Omental fat pad (tissue), 4 donors: Measurements from ENCODE around the gene ZNF277. TPM values are rescaled to one million over a fixed set of nuclear protein-coding genes. Genes with fewer than 3 reads are reported as not detected.

ENCODE experiments used
- ATAC-seq: fragments of 150-250 bp; one replicate; pipeline ENCODE4 v1.9.1; 2016; ENCODE audit warnings: mild to moderate bottlenecking, moderate library complexity; ENCODE audit not compliant: low FRiP score
- DNase-seq: peaks from one replicate; pipeline ENCODE4 v3.0.0-alpha.2; 2019; ENCODE audit warnings: low spot score
- CTCF ChIP-seq, 3 donors: fragments of 450-650 bp; IDR thresholded peaks; one replicate each; pipeline ENCODE4 v1.5.1; 2016 to 2017; ENCODE audit warnings: antibody characterized with exemption in 3 of 3, mild to moderate bottlenecking in 3 of 3, moderate library complexity in 2 of 3
- total RNA-seq, 4 donors: library from RNA; depleted of rRNA; stranded (reverse); fragments of >200 nt; gene quantifications; one replicate each; pipeline ENCODE4 v1.1.0, GENCODE V29; 2016

Gene ZNF277
- total RNA-seq, 4 donors from 2014 or later, result 15.9 to 24.9 (median 19.3) TPM

DNA sequence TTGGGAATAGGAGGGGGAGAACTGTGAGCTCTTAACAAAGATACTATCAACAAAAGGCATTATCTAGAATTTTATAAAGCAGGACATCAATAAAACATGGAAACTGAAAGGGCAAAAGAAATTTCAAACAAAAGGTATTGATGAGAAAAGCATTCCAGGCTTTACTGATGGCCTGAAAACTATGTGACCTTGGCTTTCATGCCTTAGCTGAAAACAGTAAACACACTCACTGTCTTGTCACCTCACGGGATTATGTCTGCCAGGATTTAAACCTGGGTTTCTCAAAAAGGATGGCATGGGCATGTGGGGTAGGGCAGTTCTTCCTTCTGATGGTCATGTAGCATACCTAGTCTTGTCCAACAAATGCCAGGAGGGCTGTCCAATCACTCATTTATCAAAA lies 23.2 kb upstream of the ZNF277 start:
- TF ChIP-seq CTCF (IDR thresholded peaks at IDR 0.05), result no peak
- ATAC-seq (no peak), DNase-seq (no peak)

GRCh38 chr7:112184455-112184854 lies 22.0 kb upstream of the ZNF277 start:
- no peak for TF ChIP-seq CTCF (IDR thresholded peaks at IDR 0.05)
- no peak for DNase-seq
- ATAC-seq, result no peak

DNA sequence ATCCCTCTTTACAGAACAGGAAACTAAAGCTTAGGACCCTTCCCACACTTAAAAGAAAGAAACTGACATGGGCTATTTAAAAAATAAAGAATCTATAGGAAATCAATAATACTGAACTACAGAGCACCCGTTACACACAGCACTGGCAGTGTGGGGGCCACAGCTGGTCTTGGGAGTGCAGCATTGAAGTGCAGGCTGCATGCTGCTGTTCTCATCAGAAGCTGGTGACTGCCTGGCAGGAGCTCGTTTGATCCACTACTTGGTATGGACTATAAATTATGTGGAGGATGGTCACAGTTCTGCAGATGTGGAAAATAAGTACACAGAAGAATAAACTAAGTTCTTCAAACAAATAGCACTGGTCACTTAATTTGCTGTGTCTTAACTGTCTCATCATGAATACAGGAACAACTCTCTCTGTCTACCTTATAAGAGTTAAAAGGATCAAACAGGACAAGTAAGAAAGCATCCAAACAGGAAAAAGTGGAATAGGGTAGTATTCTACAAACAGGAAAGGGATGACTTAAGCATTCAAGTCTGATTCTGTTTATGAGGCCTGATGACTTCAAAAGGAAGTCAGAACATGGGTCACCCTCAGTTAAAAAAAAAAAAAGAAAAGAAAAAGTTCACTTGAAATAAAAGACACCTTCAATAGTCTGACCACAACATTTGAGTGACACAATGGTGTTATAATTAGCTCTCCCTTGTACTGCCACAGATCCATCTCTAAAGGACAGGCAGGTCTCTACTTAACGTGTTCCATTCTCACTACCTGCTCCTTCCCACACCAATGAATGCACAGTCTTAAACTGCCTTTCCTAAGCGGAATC lies 21.3 kb upstream of the ZNF277 start:
- no peak for ATAC-seq

DNA sequence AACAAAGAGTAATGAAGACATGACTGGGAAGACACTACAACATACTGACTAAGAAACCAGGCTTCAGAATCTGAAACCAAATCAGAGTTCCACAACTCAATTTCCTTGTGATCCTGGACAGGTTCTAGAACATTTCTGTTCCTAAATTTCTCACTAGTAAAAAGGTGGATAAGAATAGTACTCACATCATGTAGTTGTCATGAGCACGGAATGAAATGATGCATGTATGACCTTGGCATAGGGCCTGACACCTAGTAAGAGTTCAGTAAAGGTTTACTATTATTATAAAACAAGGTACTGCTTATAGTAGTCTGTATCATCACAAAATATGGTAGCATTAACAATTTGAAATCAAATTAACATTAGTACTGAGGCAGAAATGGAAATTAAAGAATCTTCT lies 20.2 kb upstream of the ZNF277 start:
- no peak for DNase-seq
- TF ChIP-seq CTCF (IDR thresholded peaks at IDR 0.05), result no peak
- ATAC-seq, result no peak

More for the DNA sequence above, 21.3 kb upstream of the ZNF277 start:
- TF ChIP-seq CTCF (IDR thresholded peaks at IDR 0.05), result no peak
- no peak for DNase-seq

DNA sequence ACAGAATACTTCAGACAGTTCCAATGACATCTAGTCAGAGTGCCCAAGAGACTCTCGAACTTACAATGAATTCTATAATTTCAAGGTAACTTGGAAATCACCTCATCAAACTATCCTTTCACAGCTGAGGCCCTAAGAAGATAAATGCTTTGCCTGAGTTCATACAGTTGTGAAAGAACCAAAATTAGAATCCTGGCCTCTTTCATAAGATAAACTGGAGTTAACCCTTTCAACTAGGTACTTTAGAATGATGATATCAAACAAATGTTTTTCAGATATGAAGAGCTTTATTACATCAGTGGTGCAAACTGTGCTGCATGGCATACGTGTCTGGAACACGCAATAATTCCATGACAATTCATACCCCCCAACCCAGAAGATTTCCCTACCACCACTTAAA lies 18.2 kb upstream of the ZNF277 start:
- ATAC-seq (no peak), DNase-seq (no peak)
- no peak for TF ChIP-seq CTCF (IDR thresholded peaks at IDR 0.05)

- ATAC-seq, result no peak
- no peak for TF ChIP-seq CTCF (IDR thresholded peaks at IDR 0.05)
- DNase-seq, result no peak
These were observed 16.8 kb upstream of the ZNF277 start for GRCh38 chr7:112189691-112190090.

DNA sequence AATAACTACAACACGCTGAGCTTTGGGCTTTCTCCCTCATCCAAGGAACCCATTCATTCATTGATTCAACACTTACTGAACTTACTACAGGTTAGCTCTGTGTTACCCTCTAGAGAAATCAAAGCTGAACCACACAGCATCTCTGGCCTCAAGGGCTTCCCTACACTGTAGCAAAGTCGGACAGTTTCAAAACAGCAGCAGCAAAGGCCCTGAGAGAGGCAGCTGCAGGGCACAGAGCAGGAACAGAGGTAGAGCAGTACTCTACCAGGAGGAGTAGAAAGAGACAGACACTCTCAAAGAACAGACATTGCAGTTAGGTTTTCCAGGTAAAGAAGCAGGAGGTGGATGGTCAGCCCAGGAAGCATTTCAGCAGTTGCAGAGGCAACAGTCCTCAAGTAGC lies 16.4 kb upstream of the ZNF277 start:
- no peak for TF ChIP-seq CTCF (IDR thresholded peaks at IDR 0.05)
- no peak for ATAC-seq
- no peak for DNase-seq
